Measurements from ENCODE around the gene ZXDC.

The ZXDC gene

GRCh38 chr3:126465928-126466544 lies 9.7 kb downstream of the ZXDC start:
- CTCF ChIA-PET: interaction anchor here (1.0 to 1.3 kb wide), 3 partner anchors 9 to 15 kb away, joined by 3 to 5 read pairs (median 3); no protein-coding TSS in a partner anchor
- TF ChIP-seq CTCF (IDR thresholded peaks at IDR 0.05; ENCODE audit: insufficient read depth, low read length, missing control alignments): no peak
- no peak for DNase-seq (ENCODE audit: low read depth, low spot score)
- POLR2A ChIA-PET: no interaction called here
- H3K4me3 ChIP-seq (ENCODE audit: low read depth, low read length): no peak overlapping the region

- H3K4me3 ChIP-seq (ENCODE audit: low read depth, low read length): no peak overlapping the region
- no peak for DNase-seq (ENCODE audit: low read depth, low spot score)
- ChIA-PET POLR2A (no interaction called here), CTCF (no interaction called here)
- TF ChIP-seq CTCF (IDR thresholded peaks at IDR 0.05; ENCODE audit: insufficient read depth, low read length, missing control alignments): no peak
Observed at GRCh38 chr3:126464997-126465396, 10.7 kb downstream of the ZXDC start.

GRCh38 chr3:126464494-126464893 lies 11.2 kb downstream of the ZXDC start:
- DNase-seq (ENCODE audit: low read depth, low spot score): no peak
- H3K4me3 ChIP-seq (ENCODE audit: low read depth, low read length): no peak overlapping the region
- CTCF ChIA-PET: no interaction called here
- POLR2A ChIA-PET: no interaction called here
- no peak for TF ChIP-seq CTCF (IDR thresholded peaks at IDR 0.05; ENCODE audit: insufficient read depth, low read length, missing control alignments)

- ChIA-PET CTCF (no interaction called here), POLR2A (no interaction called here)
- no peak overlapping the region for H3K4me3 ChIP-seq (ENCODE audit: low read depth, low read length)
- TF ChIP-seq CTCF (IDR thresholded peaks at IDR 0.05; ENCODE audit: insufficient read depth, low read length, missing control alignments): no peak
- no peak for DNase-seq (ENCODE audit: low read depth, low spot score)
Observed at GRCh38 chr3:126464093-126464492, 11.6 kb downstream of the ZXDC start.

- DNase-seq (ENCODE audit: low read depth, low spot score): no peak
- CTCF ChIA-PET: no interaction called here
- TF ChIP-seq CTCF (IDR thresholded peaks at IDR 0.05; ENCODE audit: insufficient read depth, low read length, missing control alignments): no peak
- POLR2A ChIA-PET: no interaction called here
- no peak overlapping the region for H3K4me3 ChIP-seq (ENCODE audit: low read depth, low read length)
Observed at GRCh38 chr3:126463521-126463920, 12.2 kb downstream of the ZXDC start.

GRCh38 chr3:126461450-126462070 lies 14.1 kb downstream of the ZXDC start:
- no peak overlapping the region for H3K4me3 ChIP-seq (ENCODE audit: low read depth, low read length)
- DNase-seq (ENCODE audit: low read depth, low spot score): no peak
- ChIA-PET CTCF (interaction anchor here (1.4 kb wide), 1 partner anchor 10 kb away, joined by 6 read pairs; no protein-coding TSS in a partner anchor), POLR2A (interaction anchor here (0.7 kb wide), 1 partner anchor 15 kb away, joined by 4 read pairs; no protein-coding TSS in a partner anchor)
- no peak for TF ChIP-seq CTCF (IDR thresholded peaks at IDR 0.05; ENCODE audit: insufficient read depth, low read length, missing control alignments)

Measured in AG04449 (cell line).